Activated CD8-positive, alpha-beta T cell treated with anti-CD3 and anti-CD28 coated beads for 36 hours (primary cell): ENCODE data around the gene GCA. TPM values are rescaled to one million over a fixed set of nuclear protein-coding genes. Genes with fewer than 3 reads are reported as not detected.

Source experiments
- ATAC-seq: fragments of 200-7000 bp; cut with Tn5 transposase; one replicate; pipeline ENCODE4 v1.10.0; 2021; ENCODE audit warnings: mild to moderate bottlenecking, moderate library complexity
- CTCF ChIA-PET: fragments of 350-600 bp; sonication (Branson Sonifier 250); formaldehyde crosslinking; loops from one replicate; lab custom pipeline; 2021; ENCODE audit warnings: antibody characterized with exemption; lab: Charles Lee
- POLR2A ChIA-PET: fragments of 350-600 bp; sonication (Branson Sonifier 250); formaldehyde crosslinking; loops from one replicate; lab custom pipeline; 2021; ENCODE audit warnings: antibody characterized with exemption; lab: Charles Lee
- DNase-seq: peaks from one replicate; pipeline ENCODE4 v3.0.0-alpha.2; 2020
- H3K27ac Mint-ChIP-seq: one replicate; pipeline ENCODE4 v1.8.0; 2021; ENCODE audit warnings: mild to moderate bottlenecking, mixed read lengths
- H3K27me3 Mint-ChIP-seq: one replicate; pipeline ENCODE4 v1.8.0; 2021; ENCODE audit warnings: mixed read lengths
- H3K36me3 Mint-ChIP-seq: one replicate; pipeline ENCODE4 v1.8.0; 2021; ENCODE audit warnings: low read depth, mixed read lengths
- H3K4me1 Mint-ChIP-seq: one replicate; pipeline ENCODE4 v1.8.0; 2021; ENCODE audit warnings: low read depth, mixed read lengths
- H3K4me3 Mint-ChIP-seq: one replicate; pipeline ENCODE4 v1.8.0; 2021; ENCODE audit warnings: mild to moderate bottlenecking, moderate library complexity, mixed read lengths
- H3K9me3 Mint-ChIP-seq: one replicate; pipeline ENCODE4 v1.8.0; 2021; ENCODE audit warnings: mixed read lengths
- CTCF ChIP-seq: fragments of 200-600 bp; IDR thresholded peaks from one replicate; pipeline ENCODE4 v1.8.0; 2022; ENCODE audit warnings: antibody characterized with exemption, mild to moderate bottlenecking
- intact Hi-C: fragments of 100-400 bp; cut with micrococcal nuclease; formaldehyde crosslinking; loops from one replicate; pipeline ENCODE4 v1.10.0; 2022
- total RNA-seq, 2 experiments: library from RNA; stranded (reverse); gene quantifications; one replicate each; pipeline ENCODE4 v1.2.3, GENCODE V29; 2021

GCA gene
- total RNA-seq, 2 experiments from 2014 or later = 23.4 to 25.2 TPM

GRCh38 chr2:162308747-162309503 lies 35.0 kb upstream of the GCA start:
- intact Hi-C loops = no loop called here
- Mint-ChIP-seq H3K27ac (peak overlapping the region; percentile 20), H3K27me3 (no peaks in the 10 kb centered on the region), H3K36me3 (peaks cover 16% of the 10 kb centered on the region), H3K4me3 (no peak overlapping the region), H3K9me3 (no peaks in the 10 kb centered on the region), H3K4me1 (peaks cover 35% of the 10 kb centered on the region)
- ATAC-seq (peak; percentile 73), DNase-seq (peak; percentile 20)
- CTCF ChIA-PET = interaction anchor here (1.1 to 5.0 kb wide), 2 partner anchors 10 kb away, joined by 3 to 28 read pairs; partner anchors contain the start of gene IFIH1
- no peak for TF ChIP-seq CTCF
- POLR2A ChIA-PET = interaction anchor here (2.3 kb wide), 1 partner anchor 9 kb away, joined by 9 read pairs; the partner anchor contains the start of gene IFIH1

- no peak overlapping the region for H3K27ac Mint-ChIP-seq
- no peak overlapping the region for H3K4me3 Mint-ChIP-seq
- ChIA-PET POLR2A (interaction anchor here (1.1 kb wide), 1 partner anchor 15 kb away, joined by 3 read pairs; no protein-coding TSS in a partner anchor), CTCF (interaction anchor here (0.8 to 2.4 kb wide), 6 partner anchors 10 to 92 kb away, joined by 3 to 12 read pairs (median 8); no protein-coding TSS in a partner anchor)
- no peak for TF ChIP-seq CTCF
- ATAC-seq (no peak), DNase-seq (no peak)
- intact Hi-C loops = no loop called here
- H3K9me3 Mint-ChIP-seq = no peaks in the 10 kb centered on the region
- H3K27me3 Mint-ChIP-seq = no peaks in the 10 kb centered on the region
- H3K36me3 Mint-ChIP-seq = peaks cover 32% of the 10 kb centered on the region
- peaks cover 58% of the 10 kb centered on the region for H3K4me1 Mint-ChIP-seq
Measured at GRCh38 chr2:162312853-162313252, 31.1 kb upstream of the GCA start.

- Mint-ChIP-seq H3K27me3 (no peaks in the 10 kb centered on the region), H3K9me3 (no peaks in the 10 kb centered on the region), H3K4me1 (peaks cover 54% of the 10 kb centered on the region), H3K36me3 (peaks cover 16% of the 10 kb centered on the region), H3K4me3 (peak overlapping the region; percentile 82), H3K27ac (no peak overlapping the region)
- DNase-seq (no peak), ATAC-seq (no peak)
- ChIA-PET POLR2A (no interaction called here), CTCF (interaction anchor here (0.7 to 1.7 kb wide), 4 partner anchors 13 to 20 kb away, joined by 3 to 7 read pairs (median 3); no protein-coding TSS in a partner anchor)
- no peak for TF ChIP-seq CTCF
- intact Hi-C loops = no loop called here
Measured at GRCh38 chr2:162315938-162316337, 28.0 kb upstream of the GCA start.

DNA sequence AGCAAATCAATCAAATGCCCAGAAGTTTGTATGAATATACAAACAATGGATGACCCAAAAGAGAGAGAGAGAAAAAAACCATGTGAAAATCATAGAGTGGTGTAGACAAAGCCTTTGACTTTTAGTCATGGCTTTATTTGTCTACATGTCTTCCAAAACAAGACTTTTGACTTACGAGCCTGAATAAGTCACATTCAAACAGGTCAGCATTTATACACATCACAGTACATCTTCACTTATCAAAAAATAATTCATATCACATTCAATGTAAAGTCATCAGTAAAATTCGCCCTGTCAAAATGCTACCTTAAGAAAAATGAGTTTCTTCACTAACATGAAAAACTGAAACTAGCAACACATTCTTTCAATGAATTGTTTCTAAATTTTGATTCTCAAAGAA lies 27.3 kb upstream of the GCA start:
- DNase-seq (no peak), ATAC-seq (no peak)
- ChIA-PET CTCF (interaction anchor here (1.0 to 1.7 kb wide), 2 partner anchors 15 to 18 kb away, joined by 3 to 7 read pairs; no protein-coding TSS in a partner anchor), POLR2A (no interaction called here)
- Mint-ChIP-seq H3K4me1 (peaks cover 56% of the 10 kb centered on the region), H3K27me3 (no peaks in the 10 kb centered on the region), H3K27ac (peak overlapping the region; percentile 21), H3K4me3 (peak overlapping the region; percentile 82), H3K9me3 (no peaks in the 10 kb centered on the region), H3K36me3 (peaks cover 16% of the 10 kb centered on the region)
- TF ChIP-seq CTCF = no peak
- intact Hi-C loops = no loop called here
